Measurements from ENCODE around the gene NAT14.

DNA sequence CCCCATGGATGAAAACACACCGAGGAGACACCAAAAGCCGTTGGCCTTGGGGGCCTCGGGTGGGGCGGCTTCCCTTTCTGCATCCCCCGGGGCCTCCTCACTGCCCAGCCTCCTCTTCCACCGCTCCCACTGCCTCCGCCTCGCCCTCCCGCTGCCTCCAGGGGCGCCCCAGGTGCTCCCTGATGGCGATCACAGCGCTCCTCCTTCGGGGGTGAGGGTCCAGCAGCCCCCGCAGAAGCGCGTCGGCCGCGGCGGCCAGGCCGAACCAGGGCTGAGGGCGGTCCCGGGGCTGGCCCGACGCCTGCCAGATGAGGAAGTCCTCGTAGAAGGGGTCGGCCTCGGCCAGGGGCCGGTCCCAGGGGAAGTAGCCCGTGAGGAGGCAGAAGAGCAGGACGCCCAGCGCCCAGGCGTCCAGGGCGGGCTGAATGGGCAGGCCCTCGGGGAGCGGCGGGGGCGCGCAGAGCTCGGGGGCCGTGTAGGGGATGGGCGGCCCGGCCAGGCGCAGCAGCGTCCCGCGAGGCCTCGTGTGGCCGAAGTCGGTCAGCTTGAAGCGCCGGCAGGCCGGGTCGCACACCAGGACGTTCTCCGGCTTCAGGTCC is 44.7 kb downstream of the NAT14 start:
- TF ChIP-seq SP1 (CRISPR knock-in tag; conservative IDR thresholded peaks at IDR 0.05) (no peak), ESRRA (CRISPR knock-in tag; IDR thresholded peaks at IDR 0.05; ENCODE audit: borderline replicate concordance) (no peak), FOXJ3 (CRISPR knock-in tag; IDR thresholded peaks at IDR 0.05; ENCODE audit: borderline replicate concordance) (no peak), CREM (CRISPR knock-in tag; IDR thresholded peaks at IDR 0.05) (no peak), ZNF232 (CRISPR knock-in tag; IDR thresholded peaks at IDR 0.05) (no peak), ZNF121 (CRISPR knock-in tag; IDR thresholded peaks at IDR 0.05) (no peak), JUN (CRISPR knock-in tag; IDR thresholded peaks at IDR 0.05) (no peak), MYBL2 (CRISPR knock-in tag; IDR thresholded peaks at IDR 0.05) (no peak), NFYB (CRISPR knock-in tag; conservative IDR thresholded peaks at IDR 0.05; ENCODE audit: low read depth) (no peak)
- TF ChIP-seq, protein P1, sequence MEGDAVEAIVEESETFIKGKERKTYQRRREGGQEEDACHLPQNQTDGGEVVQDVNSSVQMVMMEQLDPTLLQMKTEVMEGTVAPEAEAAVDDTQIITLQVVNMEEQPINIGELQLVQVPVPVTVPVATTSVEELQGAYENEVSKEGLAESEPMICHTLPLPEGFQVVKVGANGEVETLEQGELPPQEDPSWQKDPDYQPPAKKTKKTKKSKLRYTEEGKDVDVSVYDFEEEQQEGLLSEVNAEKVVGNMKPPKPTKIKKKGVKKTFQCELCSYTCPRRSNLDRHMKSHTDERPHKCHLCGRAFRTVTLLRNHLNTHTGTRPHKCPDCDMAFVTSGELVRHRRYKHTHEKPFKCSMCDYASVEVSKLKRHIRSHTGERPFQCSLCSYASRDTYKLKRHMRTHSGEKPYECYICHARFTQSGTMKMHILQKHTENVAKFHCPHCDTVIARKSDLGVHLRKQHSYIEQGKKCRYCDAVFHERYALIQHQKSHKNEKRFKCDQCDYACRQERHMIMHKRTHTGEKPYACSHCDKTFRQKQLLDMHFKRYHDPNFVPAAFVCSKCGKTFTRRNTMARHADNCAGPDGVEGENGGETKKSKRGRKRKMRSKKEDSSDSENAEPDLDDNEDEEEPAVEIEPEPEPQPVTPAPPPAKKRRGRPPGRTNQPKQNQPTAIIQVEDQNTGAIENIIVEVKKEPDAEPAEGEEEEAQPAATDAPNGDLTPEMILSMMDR (IDR thresholded peaks at IDR 0.05), result no peak
- TF ChIP-seq, protein P2, sequence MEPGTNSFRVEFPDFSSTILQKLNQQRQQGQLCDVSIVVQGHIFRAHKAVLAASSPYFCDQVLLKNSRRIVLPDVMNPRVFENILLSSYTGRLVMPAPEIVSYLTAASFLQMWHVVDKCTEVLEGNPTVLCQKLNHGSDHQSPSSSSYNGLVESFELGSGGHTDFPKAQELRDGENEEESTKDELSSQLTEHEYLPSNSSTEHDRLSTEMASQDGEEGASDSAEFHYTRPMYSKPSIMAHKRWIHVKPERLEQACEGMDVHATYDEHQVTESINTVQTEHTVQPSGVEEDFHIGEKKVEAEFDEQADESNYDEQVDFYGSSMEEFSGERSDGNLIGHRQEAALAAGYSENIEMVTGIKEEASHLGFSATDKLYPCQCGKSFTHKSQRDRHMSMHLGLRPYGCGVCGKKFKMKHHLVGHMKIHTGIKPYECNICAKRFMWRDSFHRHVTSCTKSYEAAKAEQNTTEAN (CRISPR knock-in tag; IDR thresholded peaks at IDR 0.05), result no peak
